GM12878 (cell line): ENCODE data around the gene TKT. TPM values are rescaled to one million over a fixed set of nuclear protein-coding genes. Genes with fewer than 3 reads are reported as not detected.

Source experiments
- BACH1 ChIP-seq: fragments of 450-650 bp; IDR thresholded peaks from 2 replicates; pipeline ENCODE4 v1.6.1; 2017; ENCODE audit warnings: mild to moderate bottlenecking, borderline replicate concordance
- CBFB ChIP-seq: IDR thresholded peaks from 2 replicates; pipeline ENCODE4 v1.6.1; 2016; ENCODE audit warnings: antibody characterized with exemption, low read depth
- CREB1 ChIP-seq: IDR thresholded peaks from 2 replicates; pipeline ENCODE4 v1.6.1; 2012; ENCODE audit warnings: low read depth, mild to moderate bottlenecking, inconsistent platforms
- EP300 ChIP-seq, 2 experiments: fragments of 150-350 bp in 1 of 2; IDR thresholded peaks; 2 replicates each; pipeline ENCODE4 v1.6.1; 2011 to 2012; ENCODE audit warnings: low read depth in 2 of 2, low read length in 2 of 2, borderline replicate concordance in 1 of 2, improper control_type of control experiment in 1 of 2, inconsistent platforms in 1 of 2; ENCODE audit not compliant: control insufficient read depth in 1 of 2
- HDAC6 ChIP-seq: fragments of 200-600 bp; sonication (generic); IDR thresholded peaks from one replicate; pipeline ENCODE4 v1.8.0; 2017; ENCODE audit warnings: antibody characterized with exemption; ENCODE audit not compliant: unreplicated experiment
- KDM1A ChIP-seq: fragments of 200-600 bp; sonication (generic); IDR thresholded peaks from 2 replicates; pipeline ENCODE4 v1.6.1; 2016; ENCODE audit warnings: borderline replicate concordance
- SREBF1 ChIP-seq: IDR thresholded peaks from 2 replicates; pipeline ENCODE4 v1.6.1; 2012; ENCODE audit warnings: mild to moderate bottlenecking, low read length
- TBL1XR1 ChIP-seq: IDR thresholded peaks from 2 replicates; pipeline ENCODE4 v1.6.1; 2012; ENCODE audit warnings: low read depth, low read length, improper control_type of control experiment
- ZBED1 ChIP-seq: IDR thresholded peaks from 2 replicates; pipeline ENCODE4 v1.6.1; 2016; ENCODE audit warnings: borderline replicate concordance
- ZBTB11 ChIP-seq: fragments of 450-650 bp; formaldehyde crosslinking; IDR thresholded peaks from 2 replicates; pipeline ENCODE4 v1.5.0; 2022; ENCODE audit warnings: mild to moderate bottlenecking, missing genetic modification characterization
- ZBTB40 ChIP-seq: fragments of 450-650 bp; IDR thresholded peaks from 2 replicates; pipeline ENCODE4 v1.6.1; 2016; ENCODE audit warnings: mild to moderate bottlenecking, moderate library complexity, borderline replicate concordance
- ZNF24 ChIP-seq: fragments of 450-650 bp; IDR thresholded peaks from 2 replicates; pipeline ENCODE4 v1.6.1; 2017; ENCODE audit warnings: antibody characterized with exemption, mild to moderate bottlenecking
- ZZZ3 ChIP-seq: IDR thresholded peaks from 2 replicates; pipeline ENCODE4 v1.6.1; 2011; ENCODE audit warnings: low read depth; ENCODE audit not compliant: control insufficient read depth, insufficient read length
- polyA plus RNA-seq, 11 experiments: library from polyadenylated mRNA; depleted of rRNA in 4 of 11; unstranded in 6 of 11; stranded (reverse) in 5 of 11; fragments of >200 nt; fragmentation: Nextera tagmentation in 4 of 11; fragmentation: Illumina TruSeq in 1 of 11; extraction: Ambion mirVana in 4 of 11; extraction: Trizol in 1 of 11; gene quantifications; 1 replicate in 1 of 11; 2 replicates in 10 of 11; pipeline versions ENCODE4 v1.2.1 to v1.2.3, GENCODE V29; 2011 to 2016; ENCODE audit warnings: inconsistent platforms in 2 of 11, missing spikeins in 2 of 11, low read depth in 1 of 11
- total RNA-seq, 4 experiments: library from RNA; depleted of rRNA in 3 of 4; stranded (reverse); fragments of >200 nt in 3 of 4; fragmentation: Illumina TruSeq in 1 of 4; extraction: Trizol in 1 of 4; gene quantifications; 2 replicates each; pipeline versions ENCODE4 v1.2.1 to v1.2.3, GENCODE V29; 2013 to 2021
- TF ChIP-seq, protein P1 (sequence below): fragments of 450-650 bp; IDR thresholded peaks from 2 replicates; pipeline ENCODE4 v1.6.1; 2017; ENCODE audit warnings: antibody characterized with exemption, mild to moderate bottlenecking, moderate library complexity
- TF ChIP-seq, protein P2 (sequence below): fragments of 450-650 bp; IDR thresholded peaks from 2 replicates; pipeline ENCODE4 v1.6.1; 2018; ENCODE audit warnings: mild to moderate bottlenecking, low read depth, moderate library complexity; ENCODE audit not compliant: partially characterized antibody

Gene TKT
- total and polyA plus RNA-seq, 10 of the 15 experiments (the other 5 are each of a cell fraction or from before 2014, with no cell fraction given), result 56.4 to 385 (median 143) TPM

- TF ChIP-seq ZBTB40 (no peak), EP300 (IDR thresholded peaks at IDR 0.05; ENCODE audit: borderline replicate concordance in 1 of 2, control insufficient read depth in 1 of 2, low read depth in 2 of 2, low read length in 2 of 2) (no peak), CREB1 (no peak), BACH1 (no peak), ZBED1 (no peak), ZZZ3 (no peak), HDAC6 (no peak), SREBF1 (no peak), ZBTB11 (CRISPR knock-in tag) (no peak), TBL1XR1 (no peak), ZNF24 (0 out of 2 replicates have a peak, but pooled peaks have one; percentile 7), KDM1A (peak; percentile 84; the same call in 1 of the 2 replicates), CBFB (no peak)
- TF ChIP-seq, protein P1, sequence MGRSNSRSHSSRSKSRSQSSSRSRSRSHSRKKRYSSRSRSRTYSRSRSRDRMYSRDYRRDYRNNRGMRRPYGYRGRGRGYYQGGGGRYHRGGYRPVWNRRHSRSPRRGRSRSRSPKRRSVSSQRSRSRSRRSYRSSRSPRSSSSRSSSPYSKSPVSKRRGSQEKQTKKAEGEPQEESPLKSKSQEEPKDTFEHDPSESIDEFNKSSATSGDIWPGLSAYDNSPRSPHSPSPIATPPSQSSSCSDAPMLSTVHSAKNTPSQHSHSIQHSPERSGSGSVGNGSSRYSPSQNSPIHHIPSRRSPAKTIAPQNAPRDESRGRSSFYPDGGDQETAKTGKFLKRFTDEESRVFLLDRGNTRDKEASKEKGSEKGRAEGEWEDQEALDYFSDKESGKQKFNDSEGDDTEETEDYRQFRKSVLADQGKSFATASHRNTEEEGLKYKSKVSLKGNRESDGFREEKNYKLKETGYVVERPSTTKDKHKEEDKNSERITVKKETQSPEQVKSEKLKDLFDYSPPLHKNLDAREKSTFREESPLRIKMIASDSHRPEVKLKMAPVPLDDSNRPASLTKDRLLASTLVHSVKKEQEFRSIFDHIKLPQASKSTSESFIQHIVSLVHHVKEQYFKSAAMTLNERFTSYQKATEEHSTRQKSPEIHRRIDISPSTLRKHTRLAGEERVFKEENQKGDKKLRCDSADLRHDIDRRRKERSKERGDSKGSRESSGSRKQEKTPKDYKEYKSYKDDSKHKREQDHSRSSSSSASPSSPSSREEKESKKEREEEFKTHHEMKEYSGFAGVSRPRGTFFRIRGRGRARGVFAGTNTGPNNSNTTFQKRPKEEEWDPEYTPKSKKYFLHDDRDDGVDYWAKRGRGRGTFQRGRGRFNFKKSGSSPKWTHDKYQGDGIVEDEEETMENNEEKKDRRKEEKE, result no peak
- TF ChIP-seq, protein P2, sequence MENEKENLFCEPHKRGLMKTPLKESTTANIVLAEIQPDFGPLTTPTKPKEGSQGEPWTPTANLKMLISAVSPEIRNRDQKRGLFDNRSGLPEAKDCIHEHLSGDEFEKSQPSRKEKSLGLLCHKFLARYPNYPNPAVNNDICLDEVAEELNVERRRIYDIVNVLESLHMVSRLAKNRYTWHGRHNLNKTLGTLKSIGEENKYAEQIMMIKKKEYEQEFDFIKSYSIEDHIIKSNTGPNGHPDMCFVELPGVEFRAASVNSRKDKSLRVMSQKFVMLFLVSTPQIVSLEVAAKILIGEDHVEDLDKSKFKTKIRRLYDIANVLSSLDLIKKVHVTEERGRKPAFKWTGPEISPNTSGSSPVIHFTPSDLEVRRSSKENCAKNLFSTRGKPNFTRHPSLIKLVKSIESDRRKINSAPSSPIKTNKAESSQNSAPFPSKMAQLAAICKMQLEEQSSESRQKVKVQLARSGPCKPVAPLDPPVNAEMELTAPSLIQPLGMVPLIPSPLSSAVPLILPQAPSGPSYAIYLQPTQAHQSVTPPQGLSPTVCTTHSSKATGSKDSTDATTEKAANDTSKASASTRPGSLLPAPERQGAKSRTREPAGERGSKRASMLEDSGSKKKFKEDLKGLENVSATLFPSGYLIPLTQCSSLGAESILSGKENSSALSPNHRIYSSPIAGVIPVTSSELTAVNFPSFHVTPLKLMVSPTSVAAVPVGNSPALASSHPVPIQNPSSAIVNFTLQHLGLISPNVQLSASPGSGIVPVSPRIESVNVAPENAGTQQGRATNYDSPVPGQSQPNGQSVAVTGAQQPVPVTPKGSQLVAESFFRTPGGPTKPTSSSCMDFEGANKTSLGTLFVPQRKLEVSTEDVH, result no peak
Measured at GRCh38 chr3:53255775-53256703, at the start of gene TKT (continued).
